AG04449 (cell line): ENCODE data around the gene JPH2.

Experiments
- CTCF ChIA-PET: fragments of 350-600 bp; formaldehyde crosslinking; extraction: SDS; loops from one replicate; lab custom pipeline; 2021; ENCODE audit warnings: antibody characterized with exemption; lab: Yijun Ruan, JAX
- POLR2A ChIA-PET: fragments of 400-600, 350-600 bp; formaldehyde crosslinking; extraction: SDS; loops from one replicate; lab custom pipeline; 2020; ENCODE audit warnings: antibody characterized with exemption, inconsistent platforms; lab: Yijun Ruan, JAX
- DNase-seq: peaks from one replicate; pipeline ENCODE4 v3.0.0-alpha.2; 2010; ENCODE audit warnings: low read depth, low spot score
- H3K4me3 ChIP-seq: 2 replicates; pipeline ENCODE4 v1.5.1; 2011; ENCODE audit warnings: low read depth, mild to moderate bottlenecking, control low read depth, low read length
- TF ChIP-seq, protein P1 (sequence below): IDR thresholded peaks from one replicate; pipeline ENCODE4 v1.5.1; 2011; ENCODE audit warnings: mild to moderate bottlenecking, moderate library complexity, low read length, control low read depth, inconsistent platforms; ENCODE audit not compliant: insufficient read depth; ENCODE audit errors: missing control alignments

JPH2 gene

GRCh38 chr20:44186674-44187053 lies 324 bp downstream of the JPH2 start:
- POLR2A ChIA-PET: interaction anchor here (1.5 to 1.8 kb wide), 4 partner anchors 21 to 70 kb away, joined by 5 to 10 read pairs (median 6); no protein-coding TSS in a partner anchor
- DNase-seq: no peak
- H3K4me3 ChIP-seq: peak overlapping the region; percentile 62
- TF ChIP-seq, protein P1, sequence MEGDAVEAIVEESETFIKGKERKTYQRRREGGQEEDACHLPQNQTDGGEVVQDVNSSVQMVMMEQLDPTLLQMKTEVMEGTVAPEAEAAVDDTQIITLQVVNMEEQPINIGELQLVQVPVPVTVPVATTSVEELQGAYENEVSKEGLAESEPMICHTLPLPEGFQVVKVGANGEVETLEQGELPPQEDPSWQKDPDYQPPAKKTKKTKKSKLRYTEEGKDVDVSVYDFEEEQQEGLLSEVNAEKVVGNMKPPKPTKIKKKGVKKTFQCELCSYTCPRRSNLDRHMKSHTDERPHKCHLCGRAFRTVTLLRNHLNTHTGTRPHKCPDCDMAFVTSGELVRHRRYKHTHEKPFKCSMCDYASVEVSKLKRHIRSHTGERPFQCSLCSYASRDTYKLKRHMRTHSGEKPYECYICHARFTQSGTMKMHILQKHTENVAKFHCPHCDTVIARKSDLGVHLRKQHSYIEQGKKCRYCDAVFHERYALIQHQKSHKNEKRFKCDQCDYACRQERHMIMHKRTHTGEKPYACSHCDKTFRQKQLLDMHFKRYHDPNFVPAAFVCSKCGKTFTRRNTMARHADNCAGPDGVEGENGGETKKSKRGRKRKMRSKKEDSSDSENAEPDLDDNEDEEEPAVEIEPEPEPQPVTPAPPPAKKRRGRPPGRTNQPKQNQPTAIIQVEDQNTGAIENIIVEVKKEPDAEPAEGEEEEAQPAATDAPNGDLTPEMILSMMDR: no peak
- CTCF ChIA-PET: interaction anchor here (0.9 to 17.1 kb wide), 7 partner anchors 8 to 73 kb away, joined by 3 to 820 read pairs (median 33); partner anchors contain the start of gene OSER1

- peak overlapping the region; percentile 62 for H3K4me3 ChIP-seq
- ChIA-PET POLR2A (no interaction called here), CTCF (interaction anchor here (1.8 to 17.1 kb wide), 2 partner anchors 9 to 73 kb away, joined by 4 to 820 read pairs; no protein-coding TSS in a partner anchor)
- no peak for DNase-seq
- TF ChIP-seq, protein P1: no peak
Observed at GRCh38 chr20:44186201-44186600, 787 bp downstream of the JPH2 start.

- ChIA-PET CTCF (interaction anchor here (1.8 to 17.1 kb wide), 2 partner anchors 10 to 72 kb away, joined by 4 to 820 read pairs; no protein-coding TSS in a partner anchor), POLR2A (no interaction called here)
- TF ChIP-seq, protein P1: no peak
- no peak for DNase-seq
- peak overlapping the region; percentile 24 for H3K4me3 ChIP-seq
Observed at GRCh38 chr20:44185574-44185973, 1.4 kb downstream of the JPH2 start.

DNA sequence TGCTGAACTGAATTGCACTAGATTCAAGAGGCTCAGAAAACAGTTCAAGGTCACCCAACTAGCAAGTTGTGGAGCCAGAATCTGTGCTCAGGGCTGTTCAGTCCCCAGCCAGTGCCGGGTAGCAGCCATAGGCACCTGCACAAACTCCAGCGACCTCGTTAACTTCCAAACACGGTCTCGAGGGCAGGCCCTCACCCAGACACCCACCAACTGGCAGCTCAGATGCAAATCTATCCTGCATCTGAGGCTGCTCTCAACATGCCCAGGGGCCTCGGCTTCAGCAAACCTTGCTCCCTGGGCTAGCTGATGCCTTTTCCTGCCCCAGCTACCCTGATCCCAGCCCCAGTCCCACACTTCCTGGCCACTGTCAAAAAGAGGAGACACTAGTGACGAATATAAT lies 3.7 kb downstream of the JPH2 start:
- no peak overlapping the region for H3K4me3 ChIP-seq
- CTCF ChIA-PET: interaction anchor here (1.0 to 17.1 kb wide), 2 partner anchors 14 to 70 kb away, joined by 3 to 820 read pairs; no protein-coding TSS in a partner anchor

DNA sequence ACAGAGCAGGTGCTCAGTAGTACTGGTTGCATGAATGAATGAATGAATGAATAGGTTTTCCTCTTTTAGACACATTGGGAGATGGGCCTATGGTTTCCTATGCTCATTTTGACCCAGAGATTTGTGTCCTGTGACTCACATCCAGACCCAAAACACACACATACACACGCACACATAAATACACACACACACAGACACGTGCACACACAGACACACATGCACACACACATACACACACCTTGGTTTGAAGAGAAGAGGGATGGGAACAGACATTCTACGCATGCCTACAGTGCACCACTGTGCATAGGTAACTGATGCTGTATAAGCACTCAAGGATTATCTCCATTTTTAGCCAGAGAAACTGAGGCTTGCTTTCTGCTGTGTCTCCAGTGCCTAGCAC lies 4.1 kb downstream of the JPH2 start:
- TF ChIP-seq, protein P1: no peak
- no peak overlapping the region for H3K4me3 ChIP-seq
- POLR2A ChIA-PET: no interaction called here
- CTCF ChIA-PET: interaction anchor here (1.0 to 17.1 kb wide), 2 partner anchors 15 to 69 kb away, joined by 3 to 820 read pairs; no protein-coding TSS in a partner anchor
- DNase-seq: no peak

More for the DNA sequence above, 3.7 kb downstream of the JPH2 start:
- POLR2A ChIA-PET: no interaction called here
- TF ChIP-seq, protein P1: no peak
- no peak for DNase-seq

- no peak overlapping the region for H3K4me3 ChIP-seq
- CTCF ChIA-PET: interaction anchor here (1.0 to 17.1 kb wide), 3 partner anchors 7 to 69 kb away, joined by 3 to 820 read pairs (median 77); partner anchors contain the start of gene JPH2
- POLR2A ChIA-PET: interaction anchor here (1.4 kb wide), 1 partner anchor 16 kb away, joined by 7 read pairs; no protein-coding TSS in a partner anchor
- no peak for DNase-seq
- TF ChIP-seq, protein P1: no peak
Observed at GRCh38 chr20:44182135-44182765, 4.7 kb downstream of the JPH2 start.
